ENCODE data around the gene NEK1.
A peak's percentile ranks its signal among the peaks of the same experiment; 100 is the strongest.

NEK1 gene

GRCh38 chr4:169611991-169612870 is at the start of gene NEK1:
Gene NEK1 (minus strand): TSS chr4:169612583. CDS start chr4:169602630, 9,953 bp downstream.
- TF ChIP-seq CTCF (IDR thresholded peaks at IDR 0.05) = no peak
- peak within 1 kb of the TSS; percentile 96 for H3K4me3 ChIP-seq
- peak; percentile 91 for DNase-seq (ENCODE audit: low spot score)
- H3K27ac ChIP-seq = peak within 1 kb of the TSS; percentile 97

GRCh38 chr4:169661761-169662160 is 49.4 kb upstream of the NEK1 start:
- no peak overlapping the region for H3K4me3 ChIP-seq
- no peak overlapping the region for H3K27ac ChIP-seq
- no peak for DNase-seq (ENCODE audit: low spot score)
- TF ChIP-seq CTCF (IDR thresholded peaks at IDR 0.05) = no peak

GRCh38 chr4:169660929-169661328 is 48.5 kb upstream of the NEK1 start:
- no peak overlapping the region for H3K27ac ChIP-seq
- H3K4me3 ChIP-seq = no peak overlapping the region
- no peak for TF ChIP-seq CTCF (IDR thresholded peaks at IDR 0.05)
- no peak for DNase-seq (ENCODE audit: low spot score)

GRCh38 chr4:169659716-169660670 is 47.6 kb upstream of the NEK1 start:
- peak; percentile 79 for DNase-seq (ENCODE audit: low spot score)
- Histone ChIP-seq H3K4me3 (peak overlapping the region; percentile 64), H3K27ac (peak overlapping the region; percentile 74 to 77)
- TF ChIP-seq CTCF (IDR thresholded peaks at IDR 0.05) = no peak

GRCh38 chr4:169658975-169659715 is 46.8 kb upstream of the NEK1 start:
- Histone ChIP-seq H3K4me3 (peak overlapping the region; percentile 64), H3K27ac (peak overlapping the region in 1 of 2 donors; percentile 74)
- TF ChIP-seq CTCF (IDR thresholded peaks at IDR 0.05) = no peak
- DNase-seq (ENCODE audit: low spot score) = no peak

GRCh38 chr4:169658196-169658595 is 45.8 kb upstream of the NEK1 start:
- H3K4me3 ChIP-seq = no peak overlapping the region
- H3K27ac ChIP-seq = no peak overlapping the region

More at GRCh38 chr4:169658196-169658595, 45.8 kb upstream of the NEK1 start:
- DNase-seq (ENCODE audit: low spot score) = no peak
- no peak for TF ChIP-seq CTCF (IDR thresholded peaks at IDR 0.05)
